GM19395 (cell line): ENCODE results near the gene NOP16.

Experiments
- ATAC-seq: cut with Tn5 transposase; IDR thresholded peaks from one replicate; pipeline ENCODE4 v1.9.1; 2021; ENCODE audit warnings: mild to moderate bottlenecking, moderate library complexity; ENCODE audit not compliant: unreplicated experiment

Gene NOP16

GRCh38 chr5:176388003-176388443 lies 375 bp downstream of the NOP16 start:
- ATAC-seq: peak; percentile 2

GRCh38 chr5:176387384-176387925 lies 943 bp downstream of the NOP16 start:
- ATAC-seq: no peak

GRCh38 chr5:176386491-176386890 lies 1.9 kb downstream of the NOP16 start:
- no peak for ATAC-seq

- ATAC-seq: no peak
Measured at GRCh38 chr5:176384991-176385390, 3.4 kb downstream of the NOP16 start.

- ATAC-seq: no peak
Measured at GRCh38 chr5:176384366-176384930, 4.0 kb downstream of the NOP16 start.

GRCh38 chr5:176383961-176384360 lies 4.4 kb downstream of the NOP16 start:
- no peak for ATAC-seq

GRCh38 chr5:176383248-176383905 lies 5.0 kb downstream of the NOP16 start:
- ATAC-seq: no peak

GRCh38 chr5:176382721-176383120 lies 5.7 kb downstream of the NOP16 start:
- ATAC-seq: no peak

- no peak for ATAC-seq
Measured at GRCh38 chr5:176381979-176382378, 6.4 kb downstream of the NOP16 start.

GRCh38 chr5:176381423-176381822 lies 7.0 kb downstream of the NOP16 start:
- no peak for ATAC-seq

GRCh38 chr5:176379881-176380280 lies 8.5 kb downstream of the NOP16 start:
- ATAC-seq: peak; percentile 68

GRCh38 chr5:176373100-176373818 lies 15.1 kb downstream of the NOP16 start:
- ATAC-seq: no peak

GRCh38 chr5:176371621-176372539 lies 16.5 kb downstream of the NOP16 start:
- ATAC-seq: no peak

GRCh38 chr5:176369934-176370711 lies 18.3 kb downstream of the NOP16 start:
- no peak for ATAC-seq

- no peak for ATAC-seq
Measured at GRCh38 chr5:176368726-176369125, 19.7 kb downstream of the NOP16 start.

- ATAC-seq: no peak
Measured at GRCh38 chr5:176366232-176366894, 22.0 kb downstream of the NOP16 start.

- peak; percentile 35 for ATAC-seq
Measured at GRCh38 chr5:176365351-176366231, 22.8 kb downstream of the NOP16 start, which contains the start of gene ARL10. TSS of gene ARL10 (plus strand) at chr5:176365487. CDS start at chr5:176365564, 77 bp downstream.

GRCh38 chr5:176364765-176365350 lies 23.5 kb downstream of the NOP16 start:
- ATAC-seq: no peak
